Fibroblast of skin of left biceps (primary cell): ENCODE data around the gene SPHK2.
"Not testable (repeated sequence)": the region's sequence is repeated elsewhere in the genome, so short reads cannot be mapped to it uniquely, and the experiment has no call there.

Source experiments
- DNase-seq, 2 experiments: peaks; one replicate each; pipeline ENCODE4 v3.0.0-alpha.2; 2013; ENCODE audit warnings: low read depth in 2 of 2

SPHK2 gene

GRCh38 chr19:48624791-48625723, 5.8 kb downstream of the SPHK2 start:
- DNase-seq = no peak

GRCh38 chr19:48625891-48626327, 6.6 kb downstream of the SPHK2 start:
- DNase-seq = no peak

GRCh38 chr19:48627201-48627864, 8.0 kb downstream of the SPHK2 start:
- no peak for DNase-seq

- no peak for DNase-seq
Measured at GRCh38 chr19:48627865-48628314, 8.6 kb downstream of the SPHK2 start.

- no peak for DNase-seq
Measured at GRCh38 chr19:48628486-48629296, 9.4 kb downstream of the SPHK2 start.

- DNase-seq = no peak
Measured at GRCh38 chr19:48629297-48629598, 9.9 kb downstream of the SPHK2 start.

GRCh38 chr19:48629599-48630295, 10.4 kb downstream of the SPHK2 start:
- no peak for DNase-seq

- DNase-seq = no peak
Measured at GRCh38 chr19:48630296-48631063, 11.2 kb downstream of the SPHK2 start.

- DNase-seq = no peak
Measured at GRCh38 chr19:48631225-48631624, 11.9 kb downstream of the SPHK2 start.

- DNase-seq = not testable (repeated sequence)
Measured at GRCh38 chr19:48632286-48632685, 13.0 kb downstream of the SPHK2 start.

- no peak for DNase-seq
Measured at GRCh38 chr19:48632692-48633147, 13.4 kb downstream of the SPHK2 start.

GRCh38 chr19:48633148-48634035, 14.1 kb downstream of the SPHK2 start:
- DNase-seq = no peak

- DNase-seq = no peak
Measured at GRCh38 chr19:48634036-48634342, 14.7 kb downstream of the SPHK2 start.

GRCh38 chr19:48634424-48635262, 15.3 kb downstream of the SPHK2 start:
- peak; percentile 86 to 87 for DNase-seq

GRCh38 chr19:48635263-48635965, 16.1 kb downstream of the SPHK2 start:
- DNase-seq = no peak

- no peak for DNase-seq
Measured at GRCh38 chr19:48635966-48636858, 16.9 kb downstream of the SPHK2 start.

- DNase-seq = no peak
Measured at GRCh38 chr19:48636859-48637448, 17.6 kb downstream of the SPHK2 start, which contains the start of gene DBP. TSS of gene DBP (minus strand) at chr19:48637379. CDS start at chr19:48636994, 385 bp downstream.
